HG02840 (cell line): ENCODE data around the gene CNGA1.

ENCODE experiments used
- ATAC-seq: cut with Tn5 transposase; IDR thresholded peaks from one replicate; pipeline ENCODE4 v1.9.1; 2021; ENCODE audit warnings: mild to moderate bottlenecking, moderate library complexity, moderate number of reproducible peaks; ENCODE audit not compliant: unreplicated experiment, low FRiP score

The CNGA1 gene

GRCh38 chr4:48016141-48017107, at the start of gene CNGA1, which contains the start of gene NIPAL1:
TSS of gene CNGA1 (minus strand) at chr4:48016681. CDS start at chr4:47952689, 63,992 bp downstream.
TSS of gene NIPAL1 (plus strand) at chr4:48016772. CDS start at chr4:48016840, 68 bp downstream.
- ATAC-seq, result peak; percentile 90

- peak; percentile 60 for ATAC-seq
Observed at GRCh38 chr4:48065587-48066052, 49.1 kb upstream of the CNGA1 start.

- no peak for ATAC-seq
Observed at GRCh38 chr4:48064349-48064748, 47.9 kb upstream of the CNGA1 start.

GRCh38 chr4:48058617-48059530, 42.4 kb upstream of the CNGA1 start:
- no peak for ATAC-seq

- ATAC-seq, result no peak
Observed at GRCh38 chr4:48051078-48051477, 34.6 kb upstream of the CNGA1 start.

- ATAC-seq, result no peak
Observed at GRCh38 chr4:48049483-48049882, 33.0 kb upstream of the CNGA1 start.

- ATAC-seq, result no peak
Observed at GRCh38 chr4:48047896-48048295, 31.4 kb upstream of the CNGA1 start.

GRCh38 chr4:48047421-48047844, 31.0 kb upstream of the CNGA1 start:
- peak; percentile 97 for ATAC-seq

GRCh38 chr4:48046059-48046458, 29.6 kb upstream of the CNGA1 start:
- ATAC-seq, result no peak

- no peak for ATAC-seq
Observed at GRCh38 chr4:48044298-48044697, 27.8 kb upstream of the CNGA1 start.

- ATAC-seq, result no peak
Observed at GRCh38 chr4:48043504-48043903, 27.0 kb upstream of the CNGA1 start.

- ATAC-seq, result no peak
Observed at GRCh38 chr4:48042979-48043461, 26.5 kb upstream of the CNGA1 start.

GRCh38 chr4:48041535-48042137, 25.2 kb upstream of the CNGA1 start:
- no peak for ATAC-seq

- ATAC-seq, result no peak
Observed at GRCh38 chr4:48039561-48039960, 23.1 kb upstream of the CNGA1 start.

GRCh38 chr4:48038666-48039065, 22.2 kb upstream of the CNGA1 start:
- no peak for ATAC-seq

GRCh38 chr4:48037117-48037462, 20.6 kb upstream of the CNGA1 start:
- no peak for ATAC-seq

- ATAC-seq, result no peak
Observed at GRCh38 chr4:48035952-48036351, 19.5 kb upstream of the CNGA1 start.

- ATAC-seq, result no peak
Observed at GRCh38 chr4:48033825-48034413, 17.4 kb upstream of the CNGA1 start.

- no peak for ATAC-seq
Observed at GRCh38 chr4:48033412-48033811, 16.9 kb upstream of the CNGA1 start.

- ATAC-seq, result no peak
Observed at GRCh38 chr4:48032721-48033120, 16.2 kb upstream of the CNGA1 start.
